Measurements from ENCODE around the gene CDH10. TPM values are rescaled to one million over a fixed set of nuclear protein-coding genes. Genes with fewer than 3 reads are reported as not detected.

Gene CDH10
- total and polyA plus RNA-seq, 2 of the 4 experiments (the other 2 are of a cell fraction): 0.18 to 0.21 TPM

DNA sequence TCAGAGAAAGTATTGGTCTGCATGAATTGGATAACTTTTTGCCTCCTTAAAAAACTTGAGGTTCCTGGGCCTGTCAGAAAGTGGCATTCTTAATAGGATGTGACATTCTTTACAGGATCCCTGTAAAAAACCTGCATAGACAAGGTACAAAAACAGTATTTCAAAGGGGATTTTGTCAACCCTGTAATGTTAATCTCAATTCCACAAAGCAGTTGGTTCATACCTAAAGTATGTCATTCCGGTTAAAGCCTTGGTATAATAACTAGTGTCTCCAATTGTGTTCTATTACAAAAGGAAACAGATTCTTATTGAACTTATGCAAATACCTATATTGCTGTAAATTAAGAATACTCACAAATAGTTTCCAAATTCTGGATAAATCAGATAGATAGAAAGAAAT is 169.7 kb downstream of the CDH10 start:
- in situ Hi-C loops (cut with MboI; ENCODE audit: low sequenced_read_pairs): no loop called here
- Histone ChIP-seq H3K79me1 (ENCODE audit: low read depth in 1 of 2, low read length in 2 of 2) (no peaks in the 10 kb centered on the region), H3K4me2 (ENCODE audit: low read depth, low read length) (no peak overlapping the region), H3K4me1 (ENCODE audit: control insufficient read depth, insufficient read depth, low read length) (no peaks in the 10 kb centered on the region), H4K5ac (ENCODE audit: low read depth, low read length) (no peak overlapping the region), H4K91ac (ENCODE audit: insufficient read depth, low read depth, low read length) (no peak overlapping the region), H3K4ac (ENCODE audit: low read depth, low read length) (no peak overlapping the region), H3K9me1 (ENCODE audit: insufficient read depth, low read length) (no peaks in the 10 kb centered on the region), H4K8ac (ENCODE audit: low read depth in 2 of 2, low read length in 2 of 2) (no peak overlapping the region), H3K23ac (ENCODE audit: low read depth, low read length) (no peak overlapping the region), H2AFZ (replicated peaks; ENCODE audit: low read length, poor library complexity) (no peak overlapping the region), H2AK9ac (replicated peaks; ENCODE audit: low read depth, low read length, poor library complexity) (no peak overlapping the region), H3K9ac (ENCODE audit: low read depth, low read length) (no peak overlapping the region), H2BK120ac (ENCODE audit: low read depth, low read length) (no peak overlapping the region), H3K27ac (ENCODE audit: insufficient read depth, low read length) (no peak overlapping the region), H3K9me3 (ENCODE audit: control insufficient read depth, insufficient read depth, low read length) (peaks cover 11% of the 10 kb centered on the region; the same call in 1 of the 2 replicates), H4K20me1 (ENCODE audit: insufficient read depth, low read length) (no peaks in the 10 kb centered on the region), H2BK20ac (ENCODE audit: low read depth, low read length) (no peak overlapping the region), H2BK15ac (ENCODE audit: low read depth, low read length) (no peak overlapping the region), H2BK5ac (ENCODE audit: low read depth, low read length, poor library complexity, severe bottlenecking) (no peak overlapping the region), H3K18ac (ENCODE audit: low read depth, low read length) (no peak overlapping the region), H3K14ac (replicated peaks; ENCODE audit: low read depth, low read length) (no peak overlapping the region), H3K56ac (ENCODE audit: extremely low read depth, insufficient read depth, low read length) (no peak overlapping the region), H2AK5ac (ENCODE audit: low read depth, low read length) (no peak overlapping the region), H3K27me3 (ENCODE audit: control insufficient read depth, insufficient read depth, low read length) (no peaks in the 10 kb centered on the region), H3K36me3 (ENCODE audit: control insufficient read depth, insufficient read depth, low read length) (no peaks in the 10 kb centered on the region), H3K4me3 (ENCODE audit: insufficient read depth, low read depth, low read length) (no peak overlapping the region)
- POLR2A ChIA-PET (ENCODE audit: unreplicated experiment): no interaction called here
- no peak for DNase-seq
- no CpG with 5 or more reads among the region's 1 CpG for WGBS, 2 experiments (ENCODE audit: extremely low coverage in 2 of 2, insufficient read length in 1 of 2)
- CTCF ChIA-PET: no interaction called here
- no peak for ATAC-seq (ENCODE audit: low read depth)
- no peak for TF ChIP-seq MAZ (IDR thresholded peaks at IDR 0.05; ENCODE audit: borderline replicate concordance, low read depth, low read length)
- no peak for TF ChIP-seq MAFK (IDR thresholded peaks at IDR 0.05; ENCODE audit: low read depth, low read length)
- TF ChIP-seq CEBPB (IDR thresholded peaks at IDR 0.05; ENCODE audit: low read depth, low read length): no peak
- no peak for TF ChIP-seq RFX5 (IDR thresholded peaks at IDR 0.05; ENCODE audit: low read depth, low read length)
- no peak for TF ChIP-seq FOS (IDR thresholded peaks at IDR 0.05; ENCODE audit: low read depth, low read length)
- TF ChIP-seq NFE2L2 (IDR thresholded peaks at IDR 0.05; ENCODE audit: low read depth, low read length): no peak
- TF ChIP-seq POLR2A (IDR thresholded peaks at IDR 0.05; ENCODE audit: low read depth, low read length): no peak
- TF ChIP-seq BHLHE40 (IDR thresholded peaks at IDR 0.05; ENCODE audit: low read depth, low read length): no peak
- no peak for TF ChIP-seq MXI1 (IDR thresholded peaks at IDR 0.05; ENCODE audit: borderline replicate concordance, low read depth, low read length)
- TF ChIP-seq SMC3 (IDR thresholded peaks at IDR 0.05; ENCODE audit: low read depth, low read length): no peak
- TF ChIP-seq RAD21 (IDR thresholded peaks at IDR 0.05; ENCODE audit: low read length): no peak
- TF ChIP-seq CHD1 (IDR thresholded peaks at IDR 0.05; ENCODE audit: low read depth, low read length): no peak
- no peak for TF ChIP-seq RCOR1 (IDR thresholded peaks at IDR 0.05; ENCODE audit: insufficient replicate concordance, low read length)
- TF ChIP-seq, protein P1, sequence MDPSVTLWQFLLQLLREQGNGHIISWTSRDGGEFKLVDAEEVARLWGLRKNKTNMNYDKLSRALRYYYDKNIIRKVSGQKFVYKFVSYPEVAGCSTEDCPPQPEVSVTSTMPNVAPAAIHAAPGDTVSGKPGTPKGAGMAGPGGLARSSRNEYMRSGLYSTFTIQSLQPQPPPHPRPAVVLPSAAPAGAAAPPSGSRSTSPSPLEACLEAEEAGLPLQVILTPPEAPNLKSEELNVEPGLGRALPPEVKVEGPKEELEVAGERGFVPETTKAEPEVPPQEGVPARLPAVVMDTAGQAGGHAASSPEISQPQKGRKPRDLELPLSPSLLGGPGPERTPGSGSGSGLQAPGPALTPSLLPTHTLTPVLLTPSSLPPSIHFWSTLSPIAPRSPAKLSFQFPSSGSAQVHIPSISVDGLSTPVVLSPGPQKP (IDR thresholded peaks at IDR 0.05; ENCODE audit: borderline replicate concordance, low read depth, low read length): no peak
- TF ChIP-seq, protein P2, sequence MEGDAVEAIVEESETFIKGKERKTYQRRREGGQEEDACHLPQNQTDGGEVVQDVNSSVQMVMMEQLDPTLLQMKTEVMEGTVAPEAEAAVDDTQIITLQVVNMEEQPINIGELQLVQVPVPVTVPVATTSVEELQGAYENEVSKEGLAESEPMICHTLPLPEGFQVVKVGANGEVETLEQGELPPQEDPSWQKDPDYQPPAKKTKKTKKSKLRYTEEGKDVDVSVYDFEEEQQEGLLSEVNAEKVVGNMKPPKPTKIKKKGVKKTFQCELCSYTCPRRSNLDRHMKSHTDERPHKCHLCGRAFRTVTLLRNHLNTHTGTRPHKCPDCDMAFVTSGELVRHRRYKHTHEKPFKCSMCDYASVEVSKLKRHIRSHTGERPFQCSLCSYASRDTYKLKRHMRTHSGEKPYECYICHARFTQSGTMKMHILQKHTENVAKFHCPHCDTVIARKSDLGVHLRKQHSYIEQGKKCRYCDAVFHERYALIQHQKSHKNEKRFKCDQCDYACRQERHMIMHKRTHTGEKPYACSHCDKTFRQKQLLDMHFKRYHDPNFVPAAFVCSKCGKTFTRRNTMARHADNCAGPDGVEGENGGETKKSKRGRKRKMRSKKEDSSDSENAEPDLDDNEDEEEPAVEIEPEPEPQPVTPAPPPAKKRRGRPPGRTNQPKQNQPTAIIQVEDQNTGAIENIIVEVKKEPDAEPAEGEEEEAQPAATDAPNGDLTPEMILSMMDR (conservative IDR thresholded peaks at IDR 0.05; ENCODE audit: low read depth, low read length): no peak
- TF ChIP-seq, protein P3, sequence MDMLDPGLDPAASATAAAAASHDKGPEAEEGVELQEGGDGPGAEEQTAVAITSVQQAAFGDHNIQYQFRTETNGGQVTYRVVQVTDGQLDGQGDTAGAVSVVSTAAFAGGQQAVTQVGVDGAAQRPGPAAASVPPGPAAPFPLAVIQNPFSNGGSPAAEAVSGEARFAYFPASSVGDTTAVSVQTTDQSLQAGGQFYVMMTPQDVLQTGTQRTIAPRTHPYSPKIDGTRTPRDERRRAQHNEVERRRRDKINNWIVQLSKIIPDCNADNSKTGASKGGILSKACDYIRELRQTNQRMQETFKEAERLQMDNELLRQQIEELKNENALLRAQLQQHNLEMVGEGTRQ (IDR thresholded peaks at IDR 0.05; ENCODE audit: low read depth, low read length): no peak
- intact Hi-C loops (cut with micrococcal nuclease): no loop called here
- no TSS peak for BruUV-seq (replicated peaks)
- dilution Hi-C loops (cut with HindIII; ENCODE audit: low sequenced_read_pairs, unreplicated experiment): no loop called here

All from IMR-90 (cell line).